HepG2 (cell line): ENCODE data around the gene LAG3. TPM values are rescaled to one million over a fixed set of nuclear protein-coding genes. Genes with fewer than 3 reads are reported as not detected.
A peak's percentile ranks its signal among the peaks of the same experiment; 100 is the strongest.

Source experiments
- CBX5 ChIP-seq: sonication (generic); formaldehyde crosslinking; IDR thresholded peaks from 2 replicates; pipeline ENCODE4 v1.4.0; 2020; ENCODE audit warnings: missing genetic modification reagents, borderline replicate concordance
- CHCHD3 ChIP-seq: sonication (generic); formaldehyde crosslinking; IDR thresholded peaks from 2 replicates; pipeline ENCODE4 v1.8.0; 2022; ENCODE audit warnings: mild to moderate bottlenecking, missing genetic modification reagents, moderate library complexity
- FOSL2 ChIP-seq: sonication (generic); formaldehyde crosslinking; IDR thresholded peaks from 2 replicates; pipeline ENCODE4 v1.4.0; 2020; ENCODE audit warnings: missing genetic modification reagents
- HOXA9 ChIP-seq: sonication (generic); formaldehyde crosslinking; IDR thresholded peaks from 2 replicates; pipeline ENCODE4 v1.8.1; 2022; ENCODE audit warnings: missing genetic modification reagents, mild to moderate bottlenecking, moderate library complexity, borderline replicate concordance
- KDM6A ChIP-seq: IDR thresholded peaks from 2 replicates; pipeline ENCODE4 v1.6.1; 2016; ENCODE audit warnings: low read depth
- MEIS1 ChIP-seq: sonication (generic); formaldehyde crosslinking; IDR thresholded peaks from 2 replicates; pipeline ENCODE4 v1.9.0; 2021; ENCODE audit warnings: mild to moderate bottlenecking, missing genetic modification reagents, moderate library complexity, borderline replicate concordance
- POLR2A ChIP-seq, 2 experiments: IDR thresholded peaks; 2 replicates each; pipeline ENCODE4 v1.6.1; 2011; ENCODE audit warnings: low read depth in 2 of 2, low read length in 2 of 2, mild to moderate bottlenecking in 1 of 2, moderate library complexity in 1 of 2; ENCODE audit not compliant: insufficient read depth in 1 of 2
- SUZ12 ChIP-seq: fragments of 150-350 bp; IDR thresholded peaks from 2 replicates; pipeline ENCODE4 v1.6.1; 2014; ENCODE audit warnings: low read depth, low read length
- TBX3 ChIP-seq: fragments of 450-650 bp; IDR thresholded peaks from 2 replicates; pipeline ENCODE4 v1.6.1; 2017; ENCODE audit warnings: antibody characterized with exemption, mild to moderate bottlenecking, inconsistent platforms, borderline replicate concordance
- TMF1 ChIP-seq: sonication (generic); formaldehyde crosslinking; IDR thresholded peaks from 2 replicates; pipeline ENCODE4 v1.8.1; 2022; ENCODE audit warnings: low read depth, missing genetic modification reagents
- ZFP62 ChIP-seq: sonication (generic); formaldehyde crosslinking; IDR thresholded peaks from 2 replicates; pipeline ENCODE4 v1.4.0; 2020; ENCODE audit warnings: missing genetic modification reagents
- ZFP90 ChIP-seq: sonication (generic); formaldehyde crosslinking; IDR thresholded peaks from 2 replicates; pipeline ENCODE4 v1.8.0; 2022; ENCODE audit warnings: missing genetic modification reagents, mild to moderate bottlenecking, inconsistent platforms, borderline replicate concordance
- ZNF10 ChIP-seq: sonication (generic); formaldehyde crosslinking; IDR thresholded peaks from 2 replicates; pipeline ENCODE4 v1.4.0; 2020; ENCODE audit warnings: mild to moderate bottlenecking, low read depth, missing genetic modification reagents, borderline replicate concordance
- ZNF333 ChIP-seq: sonication (generic); formaldehyde crosslinking; IDR thresholded peaks from 2 replicates; pipeline ENCODE4 v1.4.0; 2020; ENCODE audit warnings: mild to moderate bottlenecking, missing genetic modification reagents, borderline replicate concordance
- ZNF33B ChIP-seq: sonication (generic); formaldehyde crosslinking; IDR thresholded peaks from 2 replicates; pipeline ENCODE4 v1.5.1; 2020; ENCODE audit warnings: mild to moderate bottlenecking, missing genetic modification reagents
- ZNF619 ChIP-seq: sonication (generic); formaldehyde crosslinking; IDR thresholded peaks from 2 replicates; pipeline ENCODE4 v1.4.0; 2020; ENCODE audit warnings: mild to moderate bottlenecking, missing genetic modification reagents
- ZZZ3 ChIP-seq: sonication (generic); formaldehyde crosslinking; IDR thresholded peaks from 2 replicates; pipeline ENCODE4 v1.4.0; 2020; ENCODE audit warnings: missing genetic modification reagents, mild to moderate bottlenecking, borderline replicate concordance
- polyA plus RNA-seq, 8 experiments: library from polyadenylated mRNA; depleted of rRNA in 3 of 8; stranded (reverse) in 7 of 8; unstranded in 1 of 8; fragments of >200 nt; fragmentation: Illumina TruSeq in 4 of 8; extraction: Trizol in 4 of 8; gene quantifications; 2 replicates each; pipeline versions ENCODE4 v1.2.1 to v1.2.3, GENCODE V29; 2011 to 2016; ENCODE audit warnings: low read depth in 4 of 8, missing spikeins in 1 of 8, mixed read lengths in 1 of 8; ENCODE audit not compliant: insufficient read depth in 1 of 8
- total RNA-seq, 5 experiments: library from RNA; depleted of rRNA; stranded (reverse); fragments of >200 nt; fragmentation: Illumina TruSeq; extraction: Trizol; gene quantifications; 2 replicates each; pipeline ENCODE4 v1.2.3, GENCODE V29; 2016; ENCODE audit warnings: low read depth in 1 of 5
- TF ChIP-seq, protein P1 (sequence below): sonication (generic); formaldehyde crosslinking; IDR thresholded peaks from 2 replicates; pipeline ENCODE4 v1.8.0; 2022; ENCODE audit warnings: mild to moderate bottlenecking, missing genetic modification reagents, moderate library complexity
- TF ChIP-seq, protein P2 (sequence below): sonication (generic); formaldehyde crosslinking; IDR thresholded peaks from 2 replicates; pipeline ENCODE4 v1.4.0; 2020; ENCODE audit warnings: missing genetic modification reagents
- TF ChIP-seq, protein P3 (sequence below): sonication (generic); formaldehyde crosslinking; IDR thresholded peaks from 2 replicates; pipeline ENCODE4 v1.8.1; 2022; ENCODE audit warnings: mild to moderate bottlenecking, missing genetic modification reagents
- TF ChIP-seq, protein P4 (sequence below): sonication (generic); formaldehyde crosslinking; IDR thresholded peaks from 2 replicates; pipeline ENCODE4 v1.8.0; 2022; ENCODE audit warnings: low read depth, missing genetic modification reagents

The LAG3 gene
- total and polyA plus RNA-seq, 2 of the 13 experiments (the other 11 are each of a cell fraction or from before 2014, with no cell fraction given): 0.11 to 0.26 TPM

DNA sequence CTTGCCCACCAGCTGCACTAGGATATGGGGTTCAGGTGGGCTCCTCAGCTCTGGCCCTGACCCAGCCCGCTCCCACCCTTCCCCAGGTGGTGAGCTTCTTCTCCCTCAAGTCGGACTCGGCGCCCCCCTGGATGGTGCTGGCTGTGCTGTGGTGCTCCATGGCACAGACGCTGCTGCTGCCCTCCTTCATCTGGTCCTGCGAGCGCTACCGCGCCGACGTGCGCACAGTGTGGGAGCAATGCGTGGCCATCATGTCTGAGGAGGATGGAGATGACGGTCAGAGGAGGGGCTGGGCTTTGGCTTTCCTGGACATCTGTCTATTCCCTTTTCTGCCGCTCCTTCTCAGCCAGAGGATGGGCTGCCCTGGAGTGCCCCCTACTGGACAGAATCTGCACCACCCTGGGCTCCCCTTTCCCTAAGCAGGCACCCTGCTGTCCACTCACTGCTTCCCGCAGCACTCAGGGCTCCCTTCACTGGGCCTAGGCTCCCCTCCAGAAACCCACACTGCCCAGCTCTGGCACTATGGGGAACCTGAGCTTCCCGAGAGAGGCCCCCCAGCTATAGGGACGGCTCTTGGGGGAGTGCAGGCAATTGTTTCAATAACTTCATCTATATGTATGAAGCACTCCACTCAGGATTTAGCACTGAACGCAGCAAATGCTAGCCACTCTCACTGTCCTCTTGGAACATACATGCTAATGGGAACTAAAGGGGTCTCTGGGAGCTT is 53.2 kb downstream of the LAG3 start (continued):
- TF ChIP-seq, protein P1, sequence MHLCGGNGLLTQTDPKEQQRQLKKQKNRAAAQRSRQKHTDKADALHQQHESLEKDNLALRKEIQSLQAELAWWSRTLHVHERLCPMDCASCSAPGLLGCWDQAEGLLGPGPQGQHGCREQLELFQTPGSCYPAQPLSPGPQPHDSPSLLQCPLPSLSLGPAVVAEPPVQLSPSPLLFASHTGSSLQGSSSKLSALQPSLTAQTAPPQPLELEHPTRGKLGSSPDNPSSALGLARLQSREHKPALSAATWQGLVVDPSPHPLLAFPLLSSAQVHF (CRISPR knock-in tag): no peak
- TF ChIP-seq, protein P2, sequence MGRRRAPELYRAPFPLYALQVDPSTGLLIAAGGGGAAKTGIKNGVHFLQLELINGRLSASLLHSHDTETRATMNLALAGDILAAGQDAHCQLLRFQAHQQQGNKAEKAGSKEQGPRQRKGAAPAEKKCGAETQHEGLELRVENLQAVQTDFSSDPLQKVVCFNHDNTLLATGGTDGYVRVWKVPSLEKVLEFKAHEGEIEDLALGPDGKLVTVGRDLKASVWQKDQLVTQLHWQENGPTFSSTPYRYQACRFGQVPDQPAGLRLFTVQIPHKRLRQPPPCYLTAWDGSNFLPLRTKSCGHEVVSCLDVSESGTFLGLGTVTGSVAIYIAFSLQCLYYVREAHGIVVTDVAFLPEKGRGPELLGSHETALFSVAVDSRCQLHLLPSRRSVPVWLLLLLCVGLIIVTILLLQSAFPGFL (CRISPR knock-in tag): no peak
- no peak for TF ChIP-seq ZFP62 (CRISPR knock-in tag)
- no peak for TF ChIP-seq ZZZ3
- no peak for TF ChIP-seq ZNF333 (CRISPR knock-in tag)
- TF ChIP-seq TMF1 (CRISPR knock-in tag): no peak
- TF ChIP-seq, protein P3, sequence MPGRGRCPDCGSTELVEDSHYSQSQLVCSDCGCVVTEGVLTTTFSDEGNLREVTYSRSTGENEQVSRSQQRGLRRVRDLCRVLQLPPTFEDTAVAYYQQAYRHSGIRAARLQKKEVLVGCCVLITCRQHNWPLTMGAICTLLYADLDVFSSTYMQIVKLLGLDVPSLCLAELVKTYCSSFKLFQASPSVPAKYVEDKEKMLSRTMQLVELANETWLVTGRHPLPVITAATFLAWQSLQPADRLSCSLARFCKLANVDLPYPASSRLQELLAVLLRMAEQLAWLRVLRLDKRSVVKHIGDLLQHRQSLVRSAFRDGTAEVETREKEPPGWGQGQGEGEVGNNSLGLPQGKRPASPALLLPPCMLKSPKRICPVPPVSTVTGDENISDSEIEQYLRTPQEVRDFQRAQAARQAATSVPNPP (CRISPR knock-in tag): no peak
- TF ChIP-seq, protein P4, sequence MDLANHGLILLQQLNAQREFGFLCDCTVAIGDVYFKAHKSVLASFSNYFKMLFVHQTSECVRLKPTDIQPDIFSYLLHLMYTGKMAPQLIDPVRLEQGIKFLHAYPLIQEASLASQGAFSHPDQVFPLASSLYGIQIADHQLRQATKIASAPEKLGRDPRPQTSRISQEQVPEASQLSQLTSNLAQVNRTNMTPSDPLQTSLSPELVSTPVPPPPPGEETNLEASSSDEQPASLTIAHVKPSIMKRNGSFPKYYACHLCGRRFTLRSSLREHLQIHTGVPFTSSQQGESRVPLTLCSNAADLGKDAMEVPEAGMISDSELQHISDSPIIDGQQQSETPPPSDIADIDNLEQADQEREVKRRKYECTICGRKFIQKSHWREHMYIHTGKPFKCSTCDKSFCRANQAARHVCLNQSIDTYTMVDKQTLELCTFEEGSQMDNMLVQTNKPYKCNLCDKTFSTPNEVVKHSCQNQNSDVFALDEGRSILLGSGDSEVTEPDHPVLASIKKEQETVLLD (CRISPR knock-in tag): no peak
- no peak for TF ChIP-seq SUZ12
- TF ChIP-seq ZNF10 (CRISPR knock-in tag): no peak
- no peak; the same call in 1 of the 2 replicates for TF ChIP-seq CBX5
- TF ChIP-seq ZNF33B (CRISPR knock-in tag): no peak
- TF ChIP-seq MEIS1 (CRISPR knock-in tag): no peak
- peak; percentile 66; the same call in 1 of the 2 replicates for TF ChIP-seq ZFP90 (CRISPR knock-in tag)
- no peak for TF ChIP-seq ZNF619
- TF ChIP-seq FOSL2 (CRISPR knock-in tag): no peak; the same call in 1 of the 2 replicates
- no peak for TF ChIP-seq KDM6A (CRISPR knock-in tag)
- TF ChIP-seq CHCHD3 (CRISPR knock-in tag): no peak
- no peak for TF ChIP-seq TBX3
- TF ChIP-seq HOXA9 (CRISPR knock-in tag): no peak
- no peak for TF ChIP-seq POLR2A (IDR thresholded peaks at IDR 0.05; ENCODE audit: insufficient read depth in 1 of 2, low read depth in 2 of 2, low read length in 2 of 2)
